HS-5 (cell line): Measurements from ENCODE around the gene PDSS2.
A peak's percentile ranks its signal among the peaks of the same experiment; 100 is the strongest.
"Not testable (repeated sequence)": the region's sequence is repeated elsewhere in the genome, so short reads cannot be mapped to it uniquely, and the experiment has no call there.

Experiments
- DNase-seq: peaks from one replicate; pipeline ENCODE4 v3.0.0-alpha.2; 2012; ENCODE audit warnings: low read depth

PDSS2 gene

GRCh38 chr6:107473660-107474059, 14.3 kb upstream of the PDSS2 start:
- no peak for DNase-seq

GRCh38 chr6:107470364-107470763, 11.0 kb upstream of the PDSS2 start:
- DNase-seq: no peak

GRCh38 chr6:107466062-107466461, 6.7 kb upstream of the PDSS2 start:
- no peak for DNase-seq

- DNase-seq: no peak
These were observed 793 bp upstream of the PDSS2 start for GRCh38 chr6:107460083-107460631.

GRCh38 chr6:107458672-107459282, 587 bp downstream of the PDSS2 start:
- DNase-seq: peak; percentile 20

- no peak for DNase-seq
These were observed 10.6 kb downstream of the PDSS2 start for GRCh38 chr6:107448776-107449175.

- DNase-seq: no peak
These were observed 11.6 kb downstream of the PDSS2 start for GRCh38 chr6:107447663-107448216.

GRCh38 chr6:107444277-107444676, 15.1 kb downstream of the PDSS2 start:
- no peak for DNase-seq

GRCh38 chr6:107443608-107444267, 15.6 kb downstream of the PDSS2 start:
- DNase-seq: no peak

- no peak for DNase-seq
These were observed 16.3 kb downstream of the PDSS2 start for GRCh38 chr6:107442938-107443607.

GRCh38 chr6:107441682-107442081, 17.7 kb downstream of the PDSS2 start:
- no peak for DNase-seq

- DNase-seq: no peak
These were observed 18.4 kb downstream of the PDSS2 start for GRCh38 chr6:107440936-107441335.

- no peak for DNase-seq
These were observed 20.0 kb downstream of the PDSS2 start for GRCh38 chr6:107439406-107439805.

GRCh38 chr6:107437691-107438090, 21.7 kb downstream of the PDSS2 start:
- no peak for DNase-seq

- DNase-seq: no peak
These were observed 22.5 kb downstream of the PDSS2 start for GRCh38 chr6:107436881-107437280.

GRCh38 chr6:107435798-107436197, 23.6 kb downstream of the PDSS2 start:
- no peak for DNase-seq

GRCh38 chr6:107434812-107435211, 24.6 kb downstream of the PDSS2 start:
- no peak for DNase-seq

- DNase-seq: not testable (repeated sequence)
These were observed 33.4 kb downstream of the PDSS2 start for GRCh38 chr6:107425951-107426350.

GRCh38 chr6:107423474-107423990, 35.8 kb downstream of the PDSS2 start:
- no peak for DNase-seq

GRCh38 chr6:107421696-107422256, 37.6 kb downstream of the PDSS2 start:
- DNase-seq: no peak

- no peak for DNase-seq
These were observed 39.6 kb downstream of the PDSS2 start for GRCh38 chr6:107419733-107420132.

GRCh38 chr6:107418118-107418517, 41.2 kb downstream of the PDSS2 start:
- DNase-seq: no peak
